HL-60/S4 treated with retinoic acid at 250 ng/mL for 4 days and 3 days (cell line): ENCODE measurements around the gene MALRD1.

ENCODE experiments used
- in situ Hi-C: fragments of 300-500 bp; cut with MboI; formaldehyde crosslinking; loops from 2 replicates; pipeline ENCODE4 v1.7.0; 2022; ENCODE audit warnings: low sequenced_read_pairs

The MALRD1 gene

DNA sequence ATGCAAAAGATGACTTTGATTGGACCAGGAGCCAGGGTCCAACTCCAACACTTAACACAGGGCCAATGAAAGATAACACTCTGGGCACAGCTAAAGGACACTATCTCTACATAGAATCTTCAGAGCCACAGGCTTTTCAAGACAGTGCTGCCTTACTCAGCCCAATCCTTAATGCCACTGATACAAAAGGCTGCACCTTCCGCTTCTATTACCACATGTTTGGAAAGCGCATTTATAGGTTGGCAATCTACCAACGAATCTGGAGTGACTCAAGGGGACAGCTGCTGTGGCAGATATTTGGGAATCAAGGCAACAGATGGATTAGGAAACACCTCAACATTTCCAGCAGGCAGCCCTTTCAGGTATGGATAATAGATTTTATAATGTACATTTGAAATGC lies 160.7 kb downstream of the MALRD1 start:
- in situ Hi-C loops = no loop called here

DNA sequence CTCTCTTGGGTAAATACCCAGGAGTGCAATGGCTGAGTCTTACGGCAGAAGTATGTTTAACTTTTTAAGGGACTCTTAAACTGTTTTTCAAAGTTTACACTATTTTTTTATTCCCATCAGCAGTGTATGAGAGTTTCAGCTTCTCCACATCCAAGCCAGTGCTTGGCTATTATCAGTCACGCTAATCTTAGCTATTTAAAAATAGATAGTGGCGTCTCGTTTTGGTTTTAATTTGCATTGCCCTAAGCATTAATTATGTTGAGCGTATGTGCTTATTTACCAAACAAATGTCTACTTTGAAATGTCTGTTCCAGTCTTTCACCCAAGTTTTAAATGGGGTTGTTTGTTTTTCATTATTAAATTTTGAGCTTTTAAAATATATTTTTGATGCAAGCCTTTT lies 164.0 kb downstream of the MALRD1 start:
- in situ Hi-C loops = no loop called here

- in situ Hi-C loops = no loop called here
These were observed 172.6 kb downstream of the MALRD1 start for GRCh38 chr10:19221216-19221615.

DNA sequence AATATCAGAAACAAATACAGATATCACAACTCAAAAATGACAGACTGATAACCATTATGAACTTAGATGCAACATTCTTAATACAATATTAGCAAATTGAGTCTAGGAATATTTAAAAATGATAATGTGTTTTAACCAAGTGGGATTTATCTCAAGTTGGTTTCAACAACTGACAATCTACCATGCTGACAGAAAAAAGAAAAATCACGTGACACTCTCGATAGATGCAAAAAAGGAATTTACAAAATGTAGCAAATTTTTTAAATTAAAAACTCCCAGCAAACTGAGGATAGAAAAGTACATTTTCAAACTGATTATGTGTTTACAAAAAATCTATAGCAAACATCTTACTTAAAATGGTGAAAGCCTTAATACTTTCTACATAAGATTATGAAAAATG lies 177.4 kb downstream of the MALRD1 start:
- in situ Hi-C loops = no loop called here

DNA sequence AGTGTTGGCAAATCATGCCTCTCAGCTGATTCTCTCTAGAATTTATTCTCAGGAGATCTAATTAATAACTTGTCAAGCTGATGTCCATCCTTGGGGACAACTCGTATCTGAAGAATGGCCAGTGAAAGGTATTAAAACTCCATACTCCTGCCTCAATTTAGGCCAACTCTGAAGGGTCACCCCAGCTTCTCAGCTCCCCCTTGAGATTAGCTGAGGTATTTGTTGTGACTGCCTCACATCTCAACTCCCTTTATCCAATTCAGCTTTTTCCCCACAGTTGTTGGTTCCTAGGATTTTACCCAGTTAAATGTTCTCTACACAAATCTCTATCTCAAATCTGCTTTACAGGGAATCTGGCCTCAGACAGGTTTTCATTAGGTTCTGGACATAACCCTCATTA lies 182.4 kb downstream of the MALRD1 start:
- in situ Hi-C loops = no loop called here

GRCh38 chr10:19245889-19246752 lies 197.5 kb downstream of the MALRD1 start:
- in situ Hi-C loops = no loop called here

GRCh38 chr10:19247843-19248242 lies 199.2 kb downstream of the MALRD1 start:
- in situ Hi-C loops = no loop called here

DNA sequence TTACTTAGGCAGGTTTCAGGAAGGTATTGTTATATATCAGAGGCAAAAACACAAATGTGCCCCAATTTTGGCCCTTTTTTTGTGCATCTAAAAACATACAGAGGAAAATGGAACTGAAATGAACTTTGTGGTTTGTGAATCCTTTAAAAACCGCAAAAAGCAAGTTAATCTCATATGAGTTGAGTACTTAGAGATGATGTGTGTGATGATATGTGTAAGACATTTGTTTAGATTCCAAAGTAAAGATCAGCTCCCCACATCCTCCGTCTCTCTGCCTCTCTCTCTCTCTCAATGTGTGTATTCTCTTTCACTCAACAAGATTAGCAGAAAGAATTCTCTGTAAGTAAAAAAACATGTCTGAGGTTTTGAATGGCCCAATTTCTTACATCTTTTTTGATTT lies 201.9 kb downstream of the MALRD1 start:
- in situ Hi-C loops = no loop called here

DNA sequence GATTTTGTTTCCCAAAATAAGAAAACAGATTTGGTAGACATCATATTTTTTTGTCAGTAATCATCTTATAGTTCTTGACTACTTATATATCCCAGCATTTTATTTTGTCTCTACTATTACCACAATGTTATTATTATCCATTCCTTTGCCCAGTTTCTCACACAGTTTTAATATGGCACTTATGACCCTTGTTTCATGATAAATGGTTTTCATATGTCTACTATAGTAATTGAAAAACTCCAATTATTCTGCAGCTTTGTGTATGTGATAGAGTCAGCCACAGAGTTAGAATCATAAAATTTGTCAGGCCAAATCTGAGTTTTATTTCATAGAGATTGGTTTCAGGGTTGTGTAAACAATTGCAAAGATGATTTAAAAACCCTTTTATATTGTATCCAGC lies 203.9 kb downstream of the MALRD1 start:
- in situ Hi-C loops = no loop called here

- in situ Hi-C loops = no loop called here
These were observed 207.7 kb downstream of the MALRD1 start for GRCh38 chr10:19256331-19256730.

GRCh38 chr10:19263262-19263661 lies 214.7 kb downstream of the MALRD1 start:
- in situ Hi-C loops = no loop called here

DNA sequence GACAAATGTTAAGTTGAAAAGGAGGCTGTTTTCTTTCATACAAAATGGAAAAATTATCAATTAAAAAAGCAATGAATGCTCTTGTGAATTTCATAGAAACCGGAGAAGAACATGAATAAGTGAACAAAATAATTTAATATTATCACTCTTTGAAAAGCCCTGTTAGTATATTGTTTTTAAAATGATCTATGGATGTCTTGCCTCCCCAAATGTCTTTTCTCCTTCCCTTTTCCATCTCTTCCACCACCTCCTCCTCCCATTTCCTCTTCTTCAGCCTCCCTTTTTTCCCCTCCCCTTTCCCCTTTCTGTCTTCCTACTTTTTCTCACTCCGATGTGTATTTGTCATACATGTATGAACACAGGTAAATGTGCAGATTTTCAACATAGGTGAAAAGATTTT lies 234.7 kb downstream of the MALRD1 start:
- in situ Hi-C loops = no loop called here

DNA sequence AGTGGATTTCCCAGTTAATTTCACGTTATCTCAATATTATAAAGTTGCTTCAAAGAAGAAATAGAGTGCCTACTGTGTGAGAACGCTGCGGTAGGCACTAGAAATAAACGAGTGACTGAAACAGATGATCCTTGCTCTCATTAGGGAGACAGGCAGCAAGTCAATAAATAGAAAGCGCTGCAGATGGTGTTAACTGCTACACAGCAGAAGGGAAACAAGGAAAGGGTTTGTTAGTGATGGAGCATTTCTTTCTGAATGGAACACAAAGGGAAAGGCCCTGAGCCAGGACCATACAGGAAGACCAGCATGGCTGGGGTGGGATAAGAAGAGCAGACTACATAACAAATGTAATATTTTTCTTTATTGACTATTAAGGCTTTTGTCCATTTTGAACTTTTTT lies 235.2 kb downstream of the MALRD1 start:
- in situ Hi-C loops = no loop called here

DNA sequence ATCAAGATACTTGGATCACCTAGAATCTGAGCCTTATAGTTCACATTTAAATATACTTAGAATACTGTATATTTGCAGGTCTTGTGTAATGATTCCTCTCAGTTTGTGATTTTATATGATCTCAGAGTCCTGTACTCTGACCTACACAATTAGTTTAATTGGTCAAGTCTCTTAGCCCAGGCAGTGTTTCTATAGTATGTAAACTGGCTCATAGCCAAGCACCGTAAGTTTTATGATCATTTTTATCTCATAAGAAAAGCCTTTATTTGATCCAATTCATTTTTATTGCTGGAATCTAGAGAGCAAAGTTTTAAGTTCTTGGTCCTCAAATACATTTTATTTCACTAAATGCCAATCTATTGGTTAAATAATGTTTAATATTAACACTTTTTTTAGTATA lies 242.2 kb downstream of the MALRD1 start:
- in situ Hi-C loops = no loop called here

GRCh38 chr10:19294233-19294632 lies 245.6 kb downstream of the MALRD1 start:
- in situ Hi-C loops = no loop called here

DNA sequence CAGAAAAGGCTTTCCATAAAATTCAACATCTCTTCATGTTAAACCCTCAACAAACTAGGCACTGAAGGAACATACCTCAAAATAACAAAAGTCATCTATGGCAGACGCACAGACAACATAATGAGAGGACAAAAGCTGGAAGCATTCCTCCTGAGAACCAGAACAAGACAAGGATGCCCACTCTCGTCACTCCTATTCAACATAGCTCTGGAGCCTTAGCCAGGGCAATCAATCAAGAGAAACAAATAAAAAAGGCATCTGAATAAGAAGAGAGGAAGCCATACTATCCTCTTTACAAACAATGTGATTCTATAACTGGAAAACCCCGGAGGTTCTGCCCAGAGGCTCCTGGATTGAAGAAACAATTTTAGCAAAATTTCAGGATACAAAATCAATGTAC lies 251.0 kb downstream of the MALRD1 start:
- in situ Hi-C loops = no loop called here

- in situ Hi-C loops = no loop called here
These were observed 253.5 kb downstream of the MALRD1 start for GRCh38 chr10:19302117-19302516.

GRCh38 chr10:19310066-19310465 lies 261.5 kb downstream of the MALRD1 start:
- in situ Hi-C loops = no loop called here

GRCh38 chr10:19316204-19316870 lies 267.7 kb downstream of the MALRD1 start:
- in situ Hi-C loops = no loop called here

- in situ Hi-C loops = no loop called here
These were observed 269.4 kb downstream of the MALRD1 start for GRCh38 chr10:19317952-19318351.

DNA sequence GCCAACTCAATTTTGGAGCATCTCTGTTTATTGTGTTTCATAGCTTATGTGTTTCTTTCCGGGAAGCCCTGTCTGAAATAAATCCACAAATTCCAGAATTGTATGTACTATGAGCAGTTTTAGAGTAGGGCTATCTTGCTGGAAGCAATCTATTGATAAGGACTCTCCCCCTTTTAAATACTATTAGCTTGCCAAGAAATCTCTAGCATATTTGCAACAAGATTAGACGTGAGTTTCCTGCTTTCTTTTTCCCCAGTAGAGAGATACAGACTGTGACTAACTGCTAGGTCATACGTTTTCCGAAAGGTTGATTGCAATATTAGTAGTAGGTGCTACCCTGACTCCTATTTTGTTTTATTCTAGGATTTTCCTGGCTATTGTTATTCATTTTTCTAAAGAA lies 277.0 kb downstream of the MALRD1 start:
- in situ Hi-C loops = no loop called here

GRCh38 chr10:19328582-19328981 lies 280.0 kb downstream of the MALRD1 start:
- in situ Hi-C loops = no loop called here
